Measurements from ENCODE around the gene DNASE1L1. TPM values are rescaled to one million over a fixed set of nuclear protein-coding genes. Genes with fewer than 3 reads are reported as not detected.

DNASE1L1 gene
- total RNA-seq, 2 experiments from 2014 or later, result 9.4 to 10.3 TPM

DNA sequence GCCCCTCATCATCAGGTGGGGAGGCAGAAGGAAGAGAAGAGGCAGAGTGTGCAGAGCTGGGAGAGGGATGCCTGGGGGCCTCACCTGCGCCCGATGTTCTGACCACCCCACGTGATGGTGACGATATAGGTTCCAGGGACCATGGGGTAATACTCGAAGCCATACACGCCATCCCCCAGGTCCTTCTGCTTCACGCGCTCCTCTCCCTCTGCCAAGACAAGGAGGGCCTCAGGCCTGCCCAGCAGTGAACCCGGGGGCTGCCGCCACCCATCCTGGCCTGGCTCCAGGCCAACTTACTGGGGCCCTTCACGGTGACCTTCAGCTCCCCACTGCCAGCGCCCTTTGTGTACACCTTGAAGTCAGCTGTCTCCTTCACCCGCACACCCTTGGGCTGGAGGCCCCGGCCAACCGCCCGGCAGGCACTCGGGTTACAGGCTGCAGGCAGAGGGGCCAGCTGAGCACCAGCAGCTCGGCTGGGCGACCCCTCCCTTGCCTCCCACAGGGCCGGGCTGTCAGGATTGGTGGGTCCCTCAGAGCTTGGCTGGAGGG lies 43.9 kb downstream of the DNASE1L1 start:
- peaks cover 46% of the 10 kb centered on the region for H3K36me3 Mint-ChIP-seq (ENCODE audit: low read depth)
- H3K4me3 Mint-ChIP-seq, result no peak overlapping the region
- H3K27ac Mint-ChIP-seq, result no peak overlapping the region
- intact Hi-C loops (cut with micrococcal nuclease), result no loop called here
- H3K27me3 Mint-ChIP-seq, result no peaks in the 10 kb centered on the region
- ATAC-seq, result no peak
- DNase-seq, result no peak
- no peaks in the 10 kb centered on the region for H3K9me3 Mint-ChIP-seq
- ChIA-PET CTCF (no interaction called here), POLR2A (interaction anchor here (0.7 to 1.5 kb wide), 3 partner anchors 11 to 17 kb away, joined by 3 to 6 read pairs (median 4); no protein-coding TSS in a partner anchor)
- TF ChIP-seq, protein P1, sequence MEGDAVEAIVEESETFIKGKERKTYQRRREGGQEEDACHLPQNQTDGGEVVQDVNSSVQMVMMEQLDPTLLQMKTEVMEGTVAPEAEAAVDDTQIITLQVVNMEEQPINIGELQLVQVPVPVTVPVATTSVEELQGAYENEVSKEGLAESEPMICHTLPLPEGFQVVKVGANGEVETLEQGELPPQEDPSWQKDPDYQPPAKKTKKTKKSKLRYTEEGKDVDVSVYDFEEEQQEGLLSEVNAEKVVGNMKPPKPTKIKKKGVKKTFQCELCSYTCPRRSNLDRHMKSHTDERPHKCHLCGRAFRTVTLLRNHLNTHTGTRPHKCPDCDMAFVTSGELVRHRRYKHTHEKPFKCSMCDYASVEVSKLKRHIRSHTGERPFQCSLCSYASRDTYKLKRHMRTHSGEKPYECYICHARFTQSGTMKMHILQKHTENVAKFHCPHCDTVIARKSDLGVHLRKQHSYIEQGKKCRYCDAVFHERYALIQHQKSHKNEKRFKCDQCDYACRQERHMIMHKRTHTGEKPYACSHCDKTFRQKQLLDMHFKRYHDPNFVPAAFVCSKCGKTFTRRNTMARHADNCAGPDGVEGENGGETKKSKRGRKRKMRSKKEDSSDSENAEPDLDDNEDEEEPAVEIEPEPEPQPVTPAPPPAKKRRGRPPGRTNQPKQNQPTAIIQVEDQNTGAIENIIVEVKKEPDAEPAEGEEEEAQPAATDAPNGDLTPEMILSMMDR (IDR thresholded peaks at IDR 0.05), result no peak
- H3K4me1 Mint-ChIP-seq (ENCODE audit: low read depth), result peaks cover 13% of the 10 kb centered on the region

DNA sequence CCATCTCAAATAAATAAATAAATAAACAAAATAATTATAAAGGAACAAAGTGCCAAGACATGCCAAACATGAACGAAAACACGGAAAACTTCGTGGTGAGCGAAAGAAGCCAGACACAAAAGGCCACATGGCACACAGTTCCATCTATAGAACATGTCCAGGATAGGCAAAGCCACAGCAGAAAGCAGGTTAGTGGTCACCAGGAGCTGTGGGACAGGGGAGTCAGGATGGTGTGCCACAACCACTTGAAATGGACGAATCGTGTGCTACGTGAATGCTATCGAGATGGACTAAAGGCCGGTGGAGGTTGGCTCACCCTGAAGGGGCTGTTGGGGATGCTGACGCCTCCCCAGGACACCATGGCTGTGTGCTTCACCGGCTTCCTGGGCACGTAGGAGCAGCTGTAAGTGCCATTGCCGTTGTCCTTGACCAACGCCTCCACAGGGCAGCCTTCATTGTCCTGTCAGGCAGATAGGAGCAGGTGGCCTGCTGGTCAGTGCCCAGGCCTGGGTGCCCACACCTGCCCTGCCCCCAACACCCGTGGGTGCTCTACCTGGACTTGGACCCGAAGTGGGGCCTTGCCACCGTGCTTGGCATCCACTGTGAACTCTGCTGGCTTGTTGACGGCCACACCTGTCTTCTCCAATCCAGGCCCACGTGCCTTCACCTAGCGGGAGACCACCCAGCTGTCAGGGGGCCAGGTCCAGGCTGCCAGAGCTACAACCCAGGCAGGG lies 45.2 kb downstream of the DNASE1L1 start:
- DNase-seq, result no peak
- Mint-ChIP-seq H3K27ac (no peak overlapping the region), H3K36me3 (ENCODE audit: low read depth) (peaks cover 42% of the 10 kb centered on the region), H3K4me1 (ENCODE audit: low read depth) (peaks cover 13% of the 10 kb centered on the region), H3K27me3 (no peaks in the 10 kb centered on the region), H3K4me3 (no peak overlapping the region), H3K9me3 (no peaks in the 10 kb centered on the region)
- POLR2A ChIA-PET, result interaction anchor here (1.2 to 1.9 kb wide), 2 partner anchors 10 to 15 kb away, joined by 3 to 6 read pairs; partner anchors contain the start of gene FLNA
- ATAC-seq, result no peak
- TF ChIP-seq, protein P1 (IDR thresholded peaks at IDR 0.05), result no peak
- intact Hi-C loops (cut with micrococcal nuclease), result no loop called here
- CTCF ChIA-PET, result no interaction called here

DNA sequence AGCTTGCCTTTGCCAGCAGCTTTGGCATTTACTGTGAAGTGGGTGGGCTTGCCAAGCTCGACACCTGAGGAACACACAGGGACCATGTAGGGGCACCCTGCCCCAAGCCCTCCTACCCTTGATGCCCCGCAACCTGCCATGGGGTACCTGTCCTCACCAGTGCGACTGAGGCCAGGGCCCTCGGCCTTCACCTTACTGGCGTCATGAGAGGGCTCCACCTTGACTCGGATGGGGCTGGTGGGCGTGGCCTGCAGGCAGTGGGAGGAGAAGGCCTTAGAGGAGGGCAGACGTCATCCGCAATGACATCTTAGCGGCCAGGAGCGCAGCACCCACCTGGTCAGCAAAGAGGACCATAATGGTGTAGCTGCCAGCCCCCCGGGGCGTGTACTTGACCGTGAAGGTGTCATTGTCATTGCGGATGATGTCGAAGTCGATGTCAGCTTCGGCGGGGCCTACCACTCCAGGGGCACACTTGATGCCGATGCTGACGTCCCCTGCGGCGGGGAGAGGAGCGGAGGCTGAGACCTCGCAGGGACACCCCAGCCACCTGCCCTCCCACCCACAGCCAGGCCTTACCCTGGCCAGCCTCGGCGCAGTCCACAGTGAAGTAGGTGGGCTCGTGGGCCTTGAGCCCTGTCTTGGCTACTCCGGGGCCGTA lies 46.8 kb downstream of the DNASE1L1 start:
- Mint-ChIP-seq H3K27me3 (no peaks in the 10 kb centered on the region), H3K27ac (no peak overlapping the region), H3K9me3 (no peaks in the 10 kb centered on the region), H3K4me3 (no peak overlapping the region), H3K4me1 (ENCODE audit: low read depth) (peaks cover 16% of the 10 kb centered on the region), H3K36me3 (ENCODE audit: low read depth) (peaks cover 37% of the 10 kb centered on the region)
- TF ChIP-seq, protein P1 (IDR thresholded peaks at IDR 0.05), result no peak
- intact Hi-C loops (cut with micrococcal nuclease), result no loop called here
- DNase-seq, result no peak
- ChIA-PET CTCF (no interaction called here), POLR2A (interaction anchor here (0.8 to 1.2 kb wide), 4 partner anchors 13 to 22 kb away, joined by 3 to 4 read pairs (median 3); no protein-coding TSS in a partner anchor)
- ATAC-seq, result no peak

DNA sequence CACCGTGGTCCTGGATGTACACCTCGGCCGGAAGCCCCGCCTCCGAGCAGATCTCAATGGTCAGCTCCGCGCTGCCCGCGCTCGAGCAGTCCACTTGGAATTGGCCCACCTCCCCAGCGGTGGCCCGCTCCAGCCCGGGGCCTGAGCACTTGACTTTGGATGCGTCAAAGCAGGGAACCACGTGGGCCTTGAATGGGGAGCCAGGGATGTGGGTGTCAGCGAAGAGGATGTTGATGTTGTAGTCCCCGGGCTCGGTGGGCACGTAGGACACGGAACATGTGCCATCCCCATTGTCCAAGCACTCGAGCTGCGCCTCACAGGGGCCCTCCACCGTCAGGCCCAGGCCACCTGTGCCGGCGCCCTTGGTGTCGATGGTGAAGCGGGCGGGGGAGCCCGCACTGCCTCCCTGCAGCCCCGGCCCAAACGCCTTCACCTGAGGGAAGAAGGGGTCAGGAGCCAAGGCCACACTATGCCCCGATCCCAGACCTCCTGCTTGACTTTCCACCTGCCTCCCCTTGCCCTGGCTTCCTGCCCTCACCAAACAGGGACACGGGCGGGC lies 48.8 kb downstream of the DNASE1L1 start:
- Mint-ChIP-seq H3K27ac (no peak overlapping the region), H3K27me3 (no peaks in the 10 kb centered on the region), H3K4me3 (no peak overlapping the region), H3K4me1 (ENCODE audit: low read depth) (peaks cover 12% of the 10 kb centered on the region), H3K36me3 (ENCODE audit: low read depth) (peaks cover 31% of the 10 kb centered on the region), H3K9me3 (no peaks in the 10 kb centered on the region)
- intact Hi-C loops (cut with micrococcal nuclease), result no loop called here
- CTCF ChIA-PET, result no interaction called here
- no peak for DNase-seq
- POLR2A ChIA-PET, result interaction anchor here (1.0 kb wide), 1 partner anchor 8 kb away, joined by 3 read pairs; no protein-coding TSS in a partner anchor
- ATAC-seq, result no peak
- TF ChIP-seq, protein P1 (IDR thresholded peaks at IDR 0.05), result no peak
